ENCODE results near the gene COMMD10.

DNA sequence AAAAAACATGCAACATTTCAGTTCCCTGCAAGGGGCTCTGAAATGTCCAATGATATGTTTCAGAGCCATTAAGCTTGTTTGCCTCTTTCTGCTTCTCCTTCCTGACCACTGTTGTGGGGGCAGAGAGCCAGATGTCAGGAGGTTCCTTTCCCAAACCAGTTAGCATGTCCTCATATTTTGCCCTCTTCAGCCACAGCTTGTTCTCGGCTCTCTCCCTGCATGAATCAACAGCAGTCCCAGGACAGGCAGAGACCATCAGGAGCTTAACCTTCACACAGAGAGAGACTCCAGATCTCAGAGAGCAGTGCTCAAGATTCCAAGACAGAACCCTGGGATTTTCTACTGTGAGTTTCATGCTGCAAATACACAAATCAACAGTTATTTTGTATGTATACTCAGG, 218.5 kb downstream of the COMMD10 start:
- TF ChIP-seq, protein P1, sequence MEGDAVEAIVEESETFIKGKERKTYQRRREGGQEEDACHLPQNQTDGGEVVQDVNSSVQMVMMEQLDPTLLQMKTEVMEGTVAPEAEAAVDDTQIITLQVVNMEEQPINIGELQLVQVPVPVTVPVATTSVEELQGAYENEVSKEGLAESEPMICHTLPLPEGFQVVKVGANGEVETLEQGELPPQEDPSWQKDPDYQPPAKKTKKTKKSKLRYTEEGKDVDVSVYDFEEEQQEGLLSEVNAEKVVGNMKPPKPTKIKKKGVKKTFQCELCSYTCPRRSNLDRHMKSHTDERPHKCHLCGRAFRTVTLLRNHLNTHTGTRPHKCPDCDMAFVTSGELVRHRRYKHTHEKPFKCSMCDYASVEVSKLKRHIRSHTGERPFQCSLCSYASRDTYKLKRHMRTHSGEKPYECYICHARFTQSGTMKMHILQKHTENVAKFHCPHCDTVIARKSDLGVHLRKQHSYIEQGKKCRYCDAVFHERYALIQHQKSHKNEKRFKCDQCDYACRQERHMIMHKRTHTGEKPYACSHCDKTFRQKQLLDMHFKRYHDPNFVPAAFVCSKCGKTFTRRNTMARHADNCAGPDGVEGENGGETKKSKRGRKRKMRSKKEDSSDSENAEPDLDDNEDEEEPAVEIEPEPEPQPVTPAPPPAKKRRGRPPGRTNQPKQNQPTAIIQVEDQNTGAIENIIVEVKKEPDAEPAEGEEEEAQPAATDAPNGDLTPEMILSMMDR (IDR thresholded peaks at IDR 0.05): no peak
- no peak for TF ChIP-seq POLR2AphosphoS5 (IDR thresholded peaks at IDR 0.05)
